Activated CD4-positive, alpha-beta T cell treated with anti-CD3 and anti-CD28 coated beads, Interleukin-2, amount 50 U/mL, for 24 hours (primary cell): ENCODE measurements around the gene ATP11A.

Experiments used
- DNase-seq, 2 donors: peaks; one replicate each; pipeline ENCODE4 v3.0.0-alpha.2; 2020; ENCODE audit warnings: low read depth in 1 of 2, low spot score in 1 of 2

The ATP11A gene

DNA sequence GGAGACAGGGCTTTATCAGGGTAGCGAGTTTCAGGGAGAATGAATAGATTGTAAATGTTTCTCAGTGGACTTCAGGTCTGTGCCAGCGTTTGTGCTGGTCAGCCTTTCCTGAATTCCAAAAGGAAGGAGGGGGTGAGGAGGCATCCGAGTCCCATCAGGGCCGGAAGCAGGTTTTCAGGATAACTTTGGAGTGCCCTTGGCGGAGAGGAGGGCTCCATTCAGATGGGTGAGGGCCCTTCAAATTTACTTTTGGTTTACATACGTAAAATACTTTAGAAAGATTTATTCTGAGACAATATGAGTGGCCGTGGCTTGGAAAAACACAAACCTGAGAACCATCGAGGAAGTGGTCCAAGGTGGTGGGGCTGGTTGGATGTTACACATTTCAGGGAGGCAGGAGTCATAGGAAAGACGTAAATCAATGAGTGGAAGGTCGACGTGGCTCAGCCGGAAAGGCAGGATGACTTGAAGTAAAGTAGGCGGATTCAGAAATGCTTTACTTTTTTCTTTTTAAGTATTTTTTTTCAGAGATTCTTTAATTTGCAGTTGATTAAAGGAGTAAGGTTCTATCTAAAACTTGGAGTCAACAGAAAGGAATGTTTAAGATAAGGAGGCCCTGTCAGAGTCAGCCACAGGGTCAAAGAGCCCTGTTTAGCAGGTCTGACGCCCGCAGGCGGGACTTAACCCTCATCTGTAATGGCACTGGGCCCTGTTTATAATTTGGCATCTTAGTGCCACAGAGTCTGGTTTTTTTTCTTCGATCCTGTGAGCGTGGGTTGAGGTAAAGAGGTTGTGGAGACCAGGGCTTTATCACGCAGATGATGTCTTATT is 32.8 kb downstream of the ATP11A start:
- DNase-seq, result no peak

DNA sequence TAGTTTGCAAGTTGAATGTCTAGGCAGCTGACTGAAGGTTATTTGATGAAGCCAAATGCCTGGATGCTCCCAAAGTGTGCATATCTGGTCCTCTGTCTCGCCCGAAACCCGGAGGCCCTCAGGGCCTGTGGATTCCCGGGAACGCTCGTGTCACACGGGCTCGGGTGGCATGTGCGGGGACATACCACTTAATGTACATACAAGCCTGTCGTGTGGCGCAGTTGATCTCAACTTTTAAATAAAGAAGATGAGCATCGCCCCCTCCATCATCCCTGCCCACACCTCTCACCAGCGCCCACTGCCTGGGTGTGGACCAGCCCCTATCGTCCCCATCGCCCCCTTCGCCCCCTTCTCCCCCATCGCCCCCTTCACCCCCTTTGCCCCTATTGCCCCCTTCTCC is 33.9 kb downstream of the ATP11A start:
- DNase-seq, result no peak

DNA sequence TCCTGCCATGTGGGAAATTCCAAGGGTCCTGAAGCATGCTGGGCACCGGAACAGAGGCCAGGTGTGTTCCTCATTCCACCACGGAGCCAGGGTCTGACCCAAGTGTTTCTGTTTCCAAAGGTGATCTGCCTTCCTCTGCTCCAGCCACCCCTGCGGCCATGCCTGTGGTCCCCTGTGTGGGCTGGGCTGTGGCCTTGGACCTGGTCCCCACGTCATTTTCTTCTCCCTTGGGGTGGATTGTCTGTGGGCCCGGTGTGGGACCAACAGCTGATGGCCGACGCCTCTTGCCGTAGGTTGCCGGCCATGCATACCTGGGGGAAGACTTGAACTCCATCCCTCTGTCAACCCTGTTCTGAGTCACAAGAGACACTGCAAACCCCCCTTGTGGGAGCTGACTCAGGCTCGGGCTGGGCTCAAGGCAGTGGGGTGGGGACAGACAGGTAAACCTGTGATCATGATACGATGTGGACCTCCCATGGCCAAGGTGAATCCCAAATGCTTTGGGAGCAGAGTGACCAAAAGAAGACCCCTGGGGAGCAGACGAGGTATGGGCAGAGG is 35.0 kb downstream of the ATP11A start:
- DNase-seq, result no peak

DNA sequence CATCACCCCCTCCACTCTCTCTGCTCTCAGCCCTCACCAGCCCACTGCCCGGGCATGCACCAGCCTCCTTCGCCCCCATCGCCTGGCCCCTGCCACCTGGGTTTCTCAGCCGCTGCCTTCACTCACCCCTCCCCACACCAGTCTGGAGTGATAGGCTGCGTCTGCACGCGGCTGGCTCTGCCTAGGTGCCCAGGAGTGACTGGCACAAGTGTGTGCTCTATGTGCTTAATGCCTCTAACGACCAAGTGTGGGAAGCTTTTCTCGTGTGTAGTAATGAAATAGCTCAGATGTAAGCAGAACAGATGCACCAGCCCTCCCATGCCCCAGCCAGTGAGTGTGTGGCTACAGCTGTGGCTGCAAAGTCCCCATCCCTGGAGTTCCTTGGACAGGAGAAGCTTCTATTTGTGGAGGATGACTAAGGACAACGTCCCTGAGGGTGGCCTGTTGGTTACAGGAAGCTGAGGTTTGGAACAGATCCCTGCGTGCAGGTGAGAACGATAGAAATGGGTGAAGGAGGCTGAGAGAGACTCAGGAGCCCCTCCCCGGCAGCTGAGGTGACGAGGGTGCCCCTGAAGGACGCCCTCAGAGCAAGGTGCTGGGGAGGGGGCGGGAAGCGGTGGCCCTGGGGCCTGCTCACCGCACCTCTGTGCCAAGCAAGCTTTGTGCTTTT is 35.6 kb downstream of the ATP11A start:
- no peak for DNase-seq

DNA sequence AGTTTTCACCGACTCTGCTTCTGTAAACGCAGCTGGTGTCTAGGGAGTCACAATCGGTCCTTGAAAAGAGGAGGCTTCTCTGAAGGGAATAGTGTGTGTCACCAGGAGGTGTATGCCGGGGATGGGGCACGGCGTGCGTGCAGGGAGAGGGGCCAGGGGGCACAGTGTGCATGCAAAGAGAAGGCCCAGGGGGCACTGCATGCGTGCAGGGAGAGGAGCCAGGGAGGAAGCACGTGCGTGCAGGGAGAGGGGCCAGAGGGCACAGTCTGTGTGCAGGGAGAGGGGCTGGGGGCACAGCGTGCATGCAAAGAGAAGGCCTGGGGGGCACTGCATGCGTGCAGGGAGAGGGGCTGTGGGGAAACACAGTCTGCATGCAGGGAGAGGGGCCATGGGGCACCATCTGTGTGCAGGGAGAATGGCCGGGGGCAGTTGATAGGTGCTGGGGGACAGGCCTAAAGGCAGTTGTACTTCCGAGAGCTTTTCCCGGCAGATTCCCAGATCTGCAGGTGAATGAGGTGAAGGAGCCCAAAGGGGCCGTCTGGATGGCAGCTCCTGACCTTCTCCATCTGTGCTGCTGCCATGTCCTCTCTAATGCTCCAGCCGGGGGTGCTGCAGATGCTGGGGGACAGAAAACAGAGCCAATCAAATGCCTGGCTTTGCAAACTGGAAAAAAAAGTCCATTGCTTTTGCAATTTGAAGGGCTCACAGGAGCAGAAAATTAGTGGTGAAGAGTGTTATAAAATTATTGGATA is 36.4 kb downstream of the ATP11A start:
- DNase-seq, result no peak

DNA sequence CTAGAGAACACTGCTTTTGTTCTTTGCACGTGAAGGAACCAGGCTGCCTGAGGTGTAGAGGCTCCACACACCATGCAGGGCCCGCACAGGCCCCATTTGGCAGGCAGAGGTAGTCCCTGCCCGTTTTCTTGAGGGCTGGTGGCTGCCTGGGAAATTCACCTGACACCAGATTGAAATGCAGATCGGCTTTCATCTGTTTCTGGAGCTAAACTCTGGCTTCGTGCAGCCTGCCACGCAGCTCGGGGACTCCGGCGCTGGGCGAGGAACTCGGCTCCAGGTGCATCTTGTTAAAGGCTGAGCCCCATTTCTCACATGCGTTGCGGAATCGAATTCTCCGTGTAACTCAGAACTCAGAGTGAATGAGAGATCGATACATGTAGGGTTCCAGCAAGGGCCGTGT is 37.7 kb downstream of the ATP11A start:
- no peak for DNase-seq

DNA sequence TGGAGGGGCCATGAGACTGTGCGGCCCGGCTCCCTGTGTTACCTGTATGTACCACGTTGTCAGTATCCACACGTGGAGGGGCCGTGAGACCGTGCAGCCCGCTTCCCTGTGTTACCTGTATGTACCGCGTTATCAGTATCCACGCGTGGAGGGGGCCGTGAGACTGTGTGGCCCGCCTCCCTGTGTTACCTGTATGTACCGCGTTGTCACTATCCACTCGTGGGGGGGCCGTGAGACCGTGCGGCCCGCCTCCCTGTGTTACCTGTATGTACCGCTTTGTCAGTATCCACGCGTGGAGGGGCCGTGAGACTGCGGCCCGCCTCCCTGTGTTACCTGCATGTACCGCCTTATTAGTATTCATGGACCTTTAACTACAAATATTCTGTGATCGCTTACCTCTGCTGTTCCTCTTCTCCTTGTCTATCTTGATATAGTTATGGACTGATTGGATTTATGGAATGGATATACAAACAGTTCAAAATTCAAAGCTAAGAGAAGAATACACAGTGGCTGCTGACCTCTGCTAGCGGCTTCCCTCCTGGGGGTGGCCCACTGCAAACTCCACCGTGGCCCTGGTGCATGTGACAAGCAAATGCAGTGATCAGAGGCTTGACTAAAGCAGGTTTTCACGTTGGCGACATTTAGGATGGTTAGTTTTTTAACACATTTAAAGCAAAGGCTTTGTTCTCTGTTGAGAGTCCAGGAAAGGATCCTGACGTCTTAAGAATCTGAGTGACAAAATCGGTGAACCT is 38.7 kb downstream of the ATP11A start:
- DNase-seq, result no peak

DNA sequence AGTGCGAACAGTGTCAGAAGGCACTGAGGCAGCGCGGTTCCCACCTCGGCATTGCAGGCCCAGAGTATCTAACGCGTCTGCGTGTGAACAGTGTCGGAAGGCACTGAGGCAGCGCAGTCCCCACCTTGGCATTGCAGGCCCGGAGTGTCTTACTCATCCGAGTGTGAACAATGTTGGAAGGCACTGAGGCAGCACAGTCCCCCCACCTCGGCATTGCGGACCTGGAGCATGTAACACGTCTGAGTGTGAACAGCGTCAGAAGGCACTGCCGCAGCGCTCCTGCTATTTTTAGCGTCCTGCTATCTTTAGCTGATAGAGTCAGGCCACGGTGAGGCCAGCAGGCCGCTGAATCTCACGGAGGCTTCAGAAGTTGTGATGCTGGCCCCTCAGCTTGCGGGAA is 39.6 kb downstream of the ATP11A start:
- DNase-seq, result no peak

DNA sequence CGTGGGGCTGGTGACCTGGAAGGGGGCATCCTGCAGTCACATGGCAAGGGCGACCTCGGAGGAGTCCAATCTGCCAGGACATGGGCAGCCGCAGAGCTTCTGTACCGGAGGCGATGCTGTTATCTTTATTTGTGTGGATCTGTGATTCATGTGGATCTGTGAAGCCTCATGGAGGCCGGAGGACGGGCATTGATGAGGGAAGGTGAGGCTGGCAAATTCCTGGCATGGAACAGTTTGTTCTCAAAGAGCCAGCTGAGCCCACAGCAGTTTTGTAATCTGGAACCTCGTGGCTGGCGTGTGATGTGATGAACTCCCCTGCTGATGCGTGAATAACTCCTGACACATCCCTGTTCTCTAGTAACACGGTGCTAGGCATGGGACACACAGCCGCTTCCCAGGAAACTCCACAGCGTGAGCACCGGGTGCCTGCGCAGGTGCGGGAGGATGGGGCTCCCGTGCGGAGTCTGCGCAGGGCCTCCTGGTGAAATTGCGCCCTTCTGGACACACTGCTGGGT is 40.4 kb downstream of the ATP11A start:
- no peak for DNase-seq

DNA sequence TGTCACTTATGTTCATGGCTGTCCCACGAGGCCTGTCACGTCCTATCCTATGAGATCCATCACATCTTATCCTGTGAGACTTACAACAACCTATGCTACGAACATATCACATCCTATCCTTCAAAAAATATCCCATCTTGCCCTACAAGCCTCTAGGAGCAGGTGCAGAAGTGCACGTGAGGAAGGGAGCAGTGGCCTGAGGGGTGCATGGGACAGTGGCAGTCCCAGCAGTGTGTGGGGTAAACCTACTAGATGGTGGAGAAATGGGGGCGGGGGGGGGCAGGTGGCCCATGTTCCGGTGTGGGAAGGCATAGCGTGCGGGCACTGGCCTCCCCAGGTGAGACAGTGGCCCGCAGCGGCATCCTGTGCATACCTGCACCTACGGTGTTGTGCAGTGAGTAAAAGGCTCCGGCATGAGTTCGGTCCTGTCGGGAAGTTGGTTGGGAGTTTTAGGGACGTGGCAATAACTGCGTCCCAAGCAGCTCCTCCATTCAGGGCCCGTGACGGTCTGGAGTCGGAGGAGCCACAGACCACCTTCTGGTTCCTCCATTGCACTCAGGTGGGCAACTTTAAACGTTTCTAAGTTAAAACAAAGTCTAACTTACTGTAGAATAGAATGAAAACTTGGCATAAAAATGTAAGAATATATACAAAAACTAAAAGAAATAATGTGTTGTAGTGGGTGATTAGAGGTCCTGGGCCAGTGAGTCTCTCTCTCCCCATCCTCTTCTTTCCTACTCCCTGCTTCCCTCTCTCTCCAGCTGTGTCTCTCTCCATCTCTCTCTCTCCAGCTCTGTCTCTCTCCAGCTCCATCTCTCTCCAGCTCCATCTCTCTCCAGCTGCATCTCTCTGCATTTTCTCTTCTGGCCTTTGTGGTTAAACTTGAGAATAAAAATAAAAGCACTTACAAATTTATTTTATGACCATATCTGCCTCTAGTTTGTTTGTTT is 42.1 kb downstream of the ATP11A start:
- DNase-seq, result no peak

DNA sequence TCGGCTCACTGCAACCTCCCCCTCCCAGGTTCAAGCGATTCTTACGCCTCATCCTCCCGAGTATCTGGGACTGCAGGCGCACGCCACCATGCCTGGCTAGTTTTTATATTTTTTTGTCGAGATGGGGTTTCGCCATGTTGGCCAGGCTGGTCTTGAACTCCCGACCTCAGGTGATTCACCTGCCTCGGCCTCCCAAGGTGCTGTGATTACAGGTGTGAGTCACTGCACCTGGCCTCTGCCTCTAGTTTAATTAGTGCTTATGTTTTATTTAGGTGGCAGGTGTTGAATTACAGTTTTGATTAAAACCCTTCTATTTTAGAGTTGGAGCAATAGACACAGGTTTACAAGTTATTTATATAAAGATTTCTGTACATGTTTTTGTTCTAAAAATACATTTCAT is 42.8 kb downstream of the ATP11A start:
- no peak for DNase-seq

DNA sequence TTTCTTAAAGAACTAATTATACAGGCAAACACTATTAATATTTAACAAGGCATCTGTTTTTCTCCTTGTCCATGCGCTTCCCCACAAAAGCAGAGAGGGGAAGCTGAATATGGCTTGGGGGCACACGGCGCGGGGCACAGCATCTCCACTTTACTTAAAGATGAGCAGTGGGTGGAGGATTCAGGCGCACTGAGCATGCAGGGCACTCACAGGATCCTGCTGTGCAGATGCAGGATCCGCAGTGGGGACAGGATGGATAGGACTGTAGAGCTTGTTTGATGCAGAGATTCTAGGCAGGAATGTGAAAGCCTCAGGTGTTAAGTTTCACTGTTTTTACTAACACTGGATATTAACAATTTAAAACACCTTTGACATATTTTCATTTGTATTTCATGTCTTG is 43.3 kb downstream of the ATP11A start:
- no peak for DNase-seq

DNA sequence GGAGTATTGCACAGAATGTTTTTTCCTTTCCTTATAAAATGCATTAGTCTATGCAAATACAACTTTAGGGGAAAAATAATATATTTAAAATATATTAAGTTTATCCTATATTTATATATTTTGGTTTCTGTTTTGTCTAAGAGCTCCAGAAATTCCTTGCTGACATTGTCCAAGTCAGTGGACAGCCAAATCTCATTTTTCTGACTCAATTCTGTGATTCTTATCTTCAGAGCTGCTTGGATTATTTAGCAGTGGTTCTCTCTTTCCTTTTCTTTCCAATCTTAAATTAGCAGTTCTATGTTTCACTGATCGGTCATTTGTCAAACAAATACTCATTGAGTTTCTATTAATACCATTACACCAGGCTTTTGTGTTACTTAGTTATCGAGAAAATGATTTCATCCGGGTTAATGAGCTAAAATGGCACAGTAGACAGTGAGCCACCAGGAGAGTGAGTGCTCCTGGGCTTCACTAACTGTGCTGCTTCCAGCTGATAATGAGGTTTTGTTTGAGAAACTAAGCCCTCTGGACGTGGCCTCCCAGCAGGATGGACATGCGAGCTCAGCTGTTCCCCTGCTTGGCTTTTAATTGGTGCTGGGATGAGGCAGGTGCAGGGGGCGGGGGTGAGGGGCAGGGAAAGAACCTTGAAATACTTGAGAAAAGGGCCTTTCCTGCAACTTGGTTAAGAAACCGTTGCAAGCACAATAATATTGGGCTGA is 44.0 kb downstream of the ATP11A start:
- no peak for DNase-seq

DNA sequence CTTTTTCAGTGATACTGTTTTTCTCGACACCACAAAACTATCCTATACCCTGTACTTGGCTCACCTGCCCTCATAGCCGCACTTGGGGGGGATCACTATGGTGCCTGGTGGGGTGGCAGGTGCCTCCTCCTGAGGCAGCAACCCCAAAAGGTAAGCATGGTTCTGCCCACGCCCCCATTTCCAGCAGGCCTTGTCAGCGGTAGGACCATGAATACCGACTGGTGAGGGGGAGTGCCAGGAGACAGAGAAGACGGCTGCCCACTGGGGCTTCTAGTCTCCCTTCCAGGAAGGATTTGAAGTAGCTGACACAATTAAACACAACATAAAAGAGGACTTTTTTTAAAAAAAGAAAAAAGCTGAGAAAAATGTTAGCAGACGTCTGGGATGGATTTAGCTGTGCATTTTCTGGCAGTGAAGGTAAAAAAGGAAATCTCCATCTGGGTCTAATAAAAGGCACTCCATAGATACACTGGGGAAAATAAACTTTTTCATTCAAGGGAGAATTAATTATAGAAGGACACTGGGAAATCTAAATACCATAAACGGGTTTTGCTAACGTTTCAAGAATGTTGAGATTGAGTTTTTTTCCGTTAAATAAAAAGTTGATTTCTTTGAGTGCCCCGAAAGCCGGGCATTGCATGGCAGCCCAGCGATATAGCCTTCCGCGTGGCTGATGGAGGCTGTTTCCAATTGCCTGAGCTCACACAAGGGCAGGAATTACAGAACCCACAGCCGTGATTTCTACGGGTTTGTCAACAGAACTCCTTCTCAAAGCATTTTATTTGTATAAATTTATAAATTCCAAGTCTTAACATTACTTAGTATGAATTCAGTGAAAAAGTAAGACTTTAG is 45.1 kb downstream of the ATP11A start:
- DNase-seq, result no peak

DNA sequence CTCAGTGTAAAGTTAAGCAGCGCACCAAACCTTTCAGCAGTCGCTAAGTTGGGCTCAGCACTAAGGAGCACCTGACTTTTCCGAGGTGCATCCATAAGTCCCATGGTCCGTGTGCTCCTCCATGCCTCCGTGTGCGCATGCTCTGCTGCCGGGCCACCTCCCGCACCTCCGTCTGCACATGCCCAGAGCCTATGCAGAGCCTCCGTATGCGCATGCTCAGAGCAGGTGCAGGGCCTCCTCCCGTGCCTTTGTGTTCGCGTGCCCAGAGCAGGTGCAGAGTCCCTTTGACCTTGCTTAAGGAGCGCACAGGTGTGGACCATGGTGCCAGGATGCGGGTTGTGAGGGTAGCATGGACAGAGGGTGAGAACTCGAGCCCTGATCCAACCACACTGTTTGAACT is 46.0 kb downstream of the ATP11A start:
- no peak for DNase-seq

DNA sequence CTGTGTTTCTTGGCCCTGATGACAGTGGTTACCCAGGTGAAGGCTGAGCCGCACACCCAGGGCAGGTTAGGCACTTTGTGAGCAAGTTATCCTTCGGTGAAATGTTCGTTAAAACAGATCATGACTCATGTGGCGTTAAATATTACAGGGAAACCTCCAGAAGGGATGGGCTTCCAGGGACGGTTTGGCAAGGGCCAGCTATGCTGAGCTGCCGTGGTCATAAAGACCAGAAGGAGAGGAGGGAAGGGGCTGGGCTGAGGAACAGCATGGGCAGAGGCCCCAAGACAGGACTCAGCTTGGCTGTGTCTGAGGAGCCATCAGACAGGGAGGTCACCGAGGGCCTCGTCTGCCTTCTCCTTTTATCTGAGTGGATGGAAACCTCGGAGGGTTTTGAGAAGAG is 47.5 kb downstream of the ATP11A start:
- DNase-seq, result no peak

DNA sequence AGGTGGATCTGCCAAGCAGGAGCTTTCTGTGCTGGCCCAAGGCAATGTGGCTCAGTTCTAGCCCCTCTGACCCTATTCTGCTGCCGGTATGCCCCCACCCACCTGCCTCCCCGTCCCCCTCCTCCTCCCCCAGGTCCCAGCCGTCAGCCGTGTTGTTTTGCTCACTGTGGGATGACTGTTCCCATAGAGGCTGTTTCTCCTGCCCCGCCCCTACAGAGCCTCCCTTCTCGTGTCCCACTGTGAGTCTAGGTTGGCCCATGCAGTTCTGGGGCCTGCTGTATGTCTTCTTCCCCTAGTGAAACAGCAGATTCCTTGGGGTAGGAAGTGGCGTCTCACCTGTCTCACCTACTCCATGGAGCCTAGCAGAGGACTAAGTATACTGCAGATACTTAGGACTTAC is 48.8 kb downstream of the ATP11A start:
- no peak for DNase-seq

DNA sequence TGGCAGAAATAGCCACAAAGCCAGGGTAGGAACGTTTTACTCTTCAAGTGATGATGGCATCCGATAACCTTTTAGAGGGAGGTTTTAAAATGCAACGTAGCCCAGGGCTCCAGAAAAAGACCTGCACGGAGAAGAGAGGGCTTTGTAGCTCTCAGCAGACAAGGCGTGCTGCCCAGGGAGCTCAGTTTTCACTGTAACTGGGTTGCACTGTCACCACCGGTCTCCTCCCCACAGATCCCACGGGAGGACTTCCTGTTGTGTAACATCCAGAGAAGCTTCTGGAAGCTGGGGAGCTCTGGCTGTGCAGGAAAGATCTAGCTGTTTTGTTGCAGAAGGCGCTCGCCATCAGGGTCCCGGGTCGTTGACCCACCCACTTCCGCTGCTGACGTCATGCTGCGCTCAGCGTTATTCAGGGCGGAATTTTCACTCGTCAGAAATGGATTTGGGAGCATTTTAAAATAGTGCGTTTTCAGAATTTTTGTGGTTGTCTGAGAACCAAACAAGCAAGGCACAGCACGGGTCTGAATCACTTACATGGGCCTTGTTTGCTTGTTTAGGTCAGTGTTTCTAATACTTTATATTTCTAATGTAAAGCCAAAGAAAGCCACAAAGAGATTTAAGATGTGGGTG is 50.8 kb downstream of the ATP11A start:
- DNase-seq, result no peak
